ENCODE measurements around the gene MUC22.

DNA sequence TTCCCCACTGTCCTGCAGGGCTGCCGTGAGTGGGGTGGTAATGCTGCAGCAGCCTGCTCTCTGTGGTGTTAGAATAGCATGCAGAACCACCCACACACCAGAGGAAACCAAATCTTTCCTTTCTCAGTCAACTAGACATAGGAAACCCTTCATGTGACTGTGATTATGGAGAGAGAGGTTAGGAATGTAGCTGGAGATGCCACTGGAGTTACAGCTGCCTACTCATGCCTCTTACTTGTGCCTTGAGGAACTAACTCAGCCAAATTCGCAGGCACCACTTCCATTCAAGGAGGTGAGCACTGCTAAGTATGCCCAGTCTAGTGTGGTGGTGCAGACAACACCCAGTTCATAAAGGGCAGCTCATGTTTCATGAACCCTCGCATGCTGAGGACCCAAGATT lies 27.4 kb downstream of the MUC22 start:
- TF ChIP-seq FOXA1 (IDR thresholded peaks at IDR 0.05), result no peak
- no peak for TF ChIP-seq ELF4 (IDR thresholded peaks at IDR 0.05)
- TF ChIP-seq ARNT (IDR thresholded peaks at IDR 0.05), result no peak
- TF ChIP-seq CTBP1 (IDR thresholded peaks at IDR 0.05; ENCODE audit: borderline replicate concordance), result no peak
- TF ChIP-seq SP1 (IDR thresholded peaks at IDR 0.05), result no peak
- TF ChIP-seq BHLHE40 (IDR thresholded peaks at IDR 0.05; ENCODE audit: borderline replicate concordance), result no peak
- no peak for TF ChIP-seq L3MBTL2 (conservative IDR thresholded peaks at IDR 0.05)
- TF ChIP-seq NFRKB (IDR thresholded peaks at IDR 0.05), result no peak
- no peak for TF ChIP-seq ZNF384 (IDR thresholded peaks at IDR 0.05)
- no peak for TF ChIP-seq HDGF (IDR thresholded peaks at IDR 0.05; ENCODE audit: borderline replicate concordance)
- no peak for TF ChIP-seq LEF1 (IDR thresholded peaks at IDR 0.05; ENCODE audit: borderline replicate concordance)

Data from HEK293T (cell line).